PC-9 (cell line): Measurements from ENCODE around the gene MBOAT2.

Experiments used
- CTCF ChIP-seq: fragments of 200-600 bp; sonication (generic); conservative IDR thresholded peaks from 2 replicates; pipeline ENCODE4 v1.6.1; 2017; ENCODE audit warnings: mixed run types, antibody characterized with exemption, mild to moderate bottlenecking, moderate library complexity
- EZH2 ChIP-seq: fragments of 200-600 bp; sonication (generic); IDR thresholded peaks from 2 replicates; pipeline ENCODE4 v1.8.0; 2017; ENCODE audit warnings: antibody characterized with exemption, low read depth

- no peak for TF ChIP-seq CTCF
- no peak for TF ChIP-seq EZH2
These were observed 77.1 kb downstream of the MBOAT2 start for GRCh38 chr2:8926356-8926755.
